Measurements from ENCODE around the gene SYNE1.

SYNE1 gene

DNA sequence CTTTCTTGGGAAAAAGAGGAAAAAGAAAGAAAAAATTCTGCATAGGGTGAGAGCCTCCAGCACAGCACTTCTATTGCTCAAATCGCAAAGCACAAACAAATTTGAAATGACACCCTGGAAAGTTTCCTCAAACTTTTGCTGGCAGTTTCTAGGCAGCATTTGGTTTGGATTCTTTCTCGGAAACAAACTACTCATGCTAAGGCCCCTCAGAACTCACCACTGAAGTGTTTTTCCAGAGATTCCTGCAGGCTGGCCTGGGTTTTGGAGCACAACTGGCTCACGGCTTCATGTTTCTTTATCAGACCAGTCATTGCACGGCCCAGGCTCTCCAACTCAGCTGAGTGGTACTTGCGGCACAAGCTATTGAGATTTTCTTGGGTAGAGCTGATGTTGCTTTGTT lies 237.8 kb downstream of the SYNE1 start:
- Histone ChIP-seq H3K9me3 (ENCODE audit: control insufficient read depth in 2 of 2, low read length in 2 of 2) (no peaks in the 10 kb centered on the region), H3K4me1 (ENCODE audit: control insufficient read depth, insufficient read depth, low read length) (peaks cover 6% of the 10 kb centered on the region), H3K4me3 (ENCODE audit: low read length in 2 of 2) (peak overlapping the region in 1 of 2 donors; percentile 15), H3K9ac (ENCODE audit: low read length in 2 of 2) (peak overlapping the region in 1 of 2 donors; percentile 29), H3K27ac (ENCODE audit: low read length) (peak overlapping the region; percentile 60), H3K27me3 (ENCODE audit: control insufficient read depth in 1 of 2, insufficient read depth in 2 of 2, low read length in 2 of 2) (no peaks in the 10 kb centered on the region), H3K36me3 (ENCODE audit: control insufficient read depth in 2 of 2, insufficient read depth in 2 of 2, low read length in 2 of 2) (no peaks in the 10 kb centered on the region)

DNA sequence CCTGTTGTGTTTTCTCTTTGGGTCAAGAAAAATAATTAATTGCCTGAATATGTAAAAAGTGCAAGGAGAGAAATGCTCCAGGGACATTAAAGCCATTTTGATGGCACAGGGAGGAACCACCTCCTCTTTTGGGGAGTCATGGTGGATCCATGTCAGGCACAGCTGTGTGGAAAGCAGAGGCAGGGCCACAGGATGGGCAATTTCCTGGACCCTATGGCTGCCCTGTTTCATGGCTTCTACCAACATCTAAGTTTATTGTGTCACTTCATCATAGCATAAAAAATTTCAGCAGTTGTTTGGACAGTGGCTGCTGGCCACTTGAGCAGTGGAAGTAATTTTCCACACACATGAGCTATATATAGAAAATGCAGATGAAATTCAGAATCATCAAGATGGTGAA lies 238.2 kb downstream of the SYNE1 start:
- Histone ChIP-seq H3K36me3 (ENCODE audit: control insufficient read depth in 2 of 2, insufficient read depth in 2 of 2, low read length in 2 of 2) (no peaks in the 10 kb centered on the region), H3K9me3 (ENCODE audit: control insufficient read depth in 2 of 2, low read length in 2 of 2) (no peaks in the 10 kb centered on the region), H3K9ac (ENCODE audit: low read length in 2 of 2) (no peak overlapping the region), H3K4me1 (ENCODE audit: control insufficient read depth, insufficient read depth, low read length) (peaks cover 6% of the 10 kb centered on the region), H3K27me3 (ENCODE audit: control insufficient read depth in 1 of 2, insufficient read depth in 2 of 2, low read length in 2 of 2) (no peaks in the 10 kb centered on the region), H3K4me3 (ENCODE audit: low read length in 2 of 2) (peak overlapping the region in 1 of 2 donors; percentile 15), H3K27ac (ENCODE audit: low read length) (peak overlapping the region; percentile 60)

DNA sequence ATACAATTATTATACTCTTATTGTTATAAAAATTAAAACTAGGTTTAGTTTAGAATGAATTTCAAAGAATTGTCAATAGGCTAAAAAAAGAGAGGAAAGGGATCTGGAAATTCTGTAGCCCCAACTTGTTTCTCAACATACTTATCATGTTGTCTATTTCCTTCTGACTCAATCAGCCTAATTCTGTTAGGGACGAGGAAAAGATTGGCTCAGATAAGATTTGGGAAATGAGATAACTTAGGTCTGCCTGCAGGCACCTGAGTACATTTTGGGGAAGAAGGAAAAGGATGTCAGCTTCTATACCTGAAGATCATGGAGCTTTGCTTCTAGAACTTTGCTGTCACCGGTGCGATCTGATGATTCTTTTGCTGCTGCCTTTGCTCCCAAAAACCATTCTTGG lies 238.8 kb downstream of the SYNE1 start:
- peaks cover 6% of the 10 kb centered on the region for H3K4me1 ChIP-seq (ENCODE audit: control insufficient read depth, insufficient read depth, low read length)
- H3K27ac ChIP-seq (ENCODE audit: low read length): no peak overlapping the region
- H3K27me3 ChIP-seq (ENCODE audit: control insufficient read depth in 1 of 2, insufficient read depth in 2 of 2, low read length in 2 of 2): no peaks in the 10 kb centered on the region

DNA sequence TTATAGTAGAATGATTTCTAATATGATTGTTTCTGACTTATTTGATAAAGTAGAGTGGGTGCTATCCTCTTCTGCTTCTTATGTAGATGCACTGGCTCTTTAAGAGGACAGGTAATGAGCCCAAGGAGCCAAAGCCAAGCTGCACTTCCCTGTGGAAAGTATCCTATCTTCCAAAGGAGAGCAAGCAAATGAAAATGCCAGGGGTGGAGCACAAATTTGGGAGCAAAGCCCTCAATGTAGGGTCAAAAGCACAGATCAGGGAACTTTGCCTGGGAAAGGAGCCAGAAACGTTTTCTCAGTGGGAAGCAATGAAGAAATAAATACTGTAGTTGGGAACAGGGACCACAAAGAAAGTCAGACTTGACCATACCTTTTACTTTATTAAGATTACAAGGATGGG lies 242.9 kb downstream of the SYNE1 start:
- H3K9ac ChIP-seq (ENCODE audit: low read length in 2 of 2): no peak overlapping the region
- peaks cover under 1% of the 10 kb centered on the region for H3K4me1 ChIP-seq (ENCODE audit: control insufficient read depth, insufficient read depth, low read length)
- no peaks in the 10 kb centered on the region for H3K27me3 ChIP-seq (ENCODE audit: control insufficient read depth in 1 of 2, insufficient read depth in 2 of 2, low read length in 2 of 2)
- no peaks in the 10 kb centered on the region for H3K9me3 ChIP-seq (ENCODE audit: control insufficient read depth in 2 of 2, low read length in 2 of 2)
- no peak overlapping the region for H3K27ac ChIP-seq (ENCODE audit: low read length)
- H3K4me3 ChIP-seq (ENCODE audit: low read length in 2 of 2): no peak overlapping the region
- H3K36me3 ChIP-seq (ENCODE audit: control insufficient read depth in 2 of 2, insufficient read depth in 2 of 2, low read length in 2 of 2): no peaks in the 10 kb centered on the region

More for the DNA sequence above, 238.8 kb downstream of the SYNE1 start:
- H3K36me3 ChIP-seq (ENCODE audit: control insufficient read depth in 2 of 2, insufficient read depth in 2 of 2, low read length in 2 of 2): no peaks in the 10 kb centered on the region
- no peaks in the 10 kb centered on the region for H3K9me3 ChIP-seq (ENCODE audit: control insufficient read depth in 2 of 2, low read length in 2 of 2)
- no peak overlapping the region for H3K9ac ChIP-seq (ENCODE audit: low read length in 2 of 2)
- no peak overlapping the region for H3K4me3 ChIP-seq (ENCODE audit: low read length in 2 of 2)

DNA sequence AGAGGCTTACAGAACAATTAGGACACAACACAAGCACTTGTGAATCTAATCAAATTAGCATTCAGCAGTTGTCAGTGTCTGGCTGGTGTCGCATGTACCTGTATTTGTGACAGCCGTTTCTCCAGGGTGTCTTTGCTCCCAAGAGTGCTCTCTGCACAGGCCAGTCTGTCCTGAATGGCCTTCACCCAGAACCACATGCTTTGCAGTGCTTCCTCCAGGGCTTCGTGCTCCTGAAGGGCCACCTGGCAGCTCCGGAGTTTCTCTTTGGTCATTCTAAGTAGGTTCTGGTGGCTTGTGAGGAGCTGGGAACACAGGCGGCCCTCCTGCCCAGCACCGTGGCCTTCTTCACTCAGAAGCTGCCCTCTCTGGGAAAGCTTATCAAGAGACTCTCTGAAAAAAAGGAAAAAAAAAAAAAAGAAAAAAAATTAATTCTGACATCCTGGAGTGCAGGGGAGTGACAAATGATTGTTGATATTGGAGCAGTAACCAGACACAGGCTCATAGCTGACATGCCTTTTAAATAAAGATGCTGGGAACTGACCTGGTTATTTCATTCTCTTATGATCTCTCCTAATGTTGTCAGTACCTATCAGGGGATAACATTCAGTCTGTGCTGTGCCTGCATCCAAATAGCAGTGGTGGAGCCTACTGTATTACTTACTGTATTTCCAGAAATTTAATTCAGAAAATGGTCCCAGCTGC lies 245.8 kb downstream of the SYNE1 start:
- H3K9ac ChIP-seq (ENCODE audit: low read length in 2 of 2): no peak overlapping the region
- no peaks in the 10 kb centered on the region for H3K27me3 ChIP-seq (ENCODE audit: control insufficient read depth in 1 of 2, insufficient read depth in 2 of 2, low read length in 2 of 2)
- H3K27ac ChIP-seq (ENCODE audit: low read length): no peak overlapping the region
- no peaks in the 10 kb centered on the region for H3K36me3 ChIP-seq (ENCODE audit: control insufficient read depth in 2 of 2, insufficient read depth in 2 of 2, low read length in 2 of 2)
- no peaks in the 10 kb centered on the region for H3K4me1 ChIP-seq (ENCODE audit: control insufficient read depth, insufficient read depth, low read length)
- no peak overlapping the region for H3K4me3 ChIP-seq (ENCODE audit: low read length in 2 of 2)
- H3K9me3 ChIP-seq (ENCODE audit: control insufficient read depth in 2 of 2, low read length in 2 of 2): no peaks in the 10 kb centered on the region

DNA sequence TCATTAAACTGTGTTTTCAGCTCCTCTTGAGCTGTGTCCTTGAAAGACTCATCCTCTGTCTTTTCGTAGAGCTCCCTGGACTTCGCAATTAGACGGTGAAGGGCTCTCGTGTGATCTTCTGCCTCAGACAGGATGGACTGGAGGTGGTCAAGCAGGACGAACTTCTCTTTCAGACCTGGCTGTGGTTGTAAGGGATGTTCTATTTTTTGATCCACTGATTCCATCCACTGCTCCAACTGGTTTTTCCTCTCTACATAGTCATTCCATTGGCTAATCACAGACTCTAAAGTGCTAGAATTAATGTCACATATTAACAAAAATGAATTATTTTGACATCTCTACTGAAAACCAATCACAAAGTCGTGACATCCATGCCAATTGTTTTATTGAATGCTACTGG lies 250.1 kb downstream of the SYNE1 start:
- Histone ChIP-seq H3K4me3 (ENCODE audit: low read length in 2 of 2) (no peak overlapping the region), H3K27ac (ENCODE audit: low read length) (no peak overlapping the region), H3K36me3 (ENCODE audit: control insufficient read depth in 2 of 2, insufficient read depth in 2 of 2, low read length in 2 of 2) (no peaks in the 10 kb centered on the region), H3K27me3 (ENCODE audit: control insufficient read depth in 1 of 2, insufficient read depth in 2 of 2, low read length in 2 of 2) (no peaks in the 10 kb centered on the region), H3K9ac (ENCODE audit: low read length in 2 of 2) (no peak overlapping the region), H3K9me3 (ENCODE audit: control insufficient read depth in 2 of 2, low read length in 2 of 2) (no peaks in the 10 kb centered on the region), H3K4me1 (ENCODE audit: control insufficient read depth, insufficient read depth, low read length) (no peaks in the 10 kb centered on the region)

DNA sequence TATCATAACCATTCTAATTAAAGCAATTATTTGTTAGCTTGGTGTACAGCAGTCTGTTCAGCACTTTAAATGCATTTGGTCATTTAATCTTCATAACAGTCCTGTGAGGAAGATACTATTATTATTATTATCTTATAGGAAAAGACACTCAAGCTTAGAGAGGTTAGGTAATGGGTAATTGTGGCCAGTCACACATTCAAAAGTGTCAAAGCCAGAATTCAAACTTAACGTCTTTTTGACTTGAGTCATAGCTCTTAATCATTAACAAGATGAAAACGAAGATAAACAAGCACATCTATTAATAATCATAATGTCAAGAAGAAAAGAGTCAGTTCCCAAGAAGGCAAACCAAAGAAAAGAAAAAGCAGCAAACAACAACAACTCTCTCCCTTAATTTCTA lies 251.0 kb downstream of the SYNE1 start:
- H3K4me3 ChIP-seq (ENCODE audit: low read length in 2 of 2): no peak overlapping the region
- H3K27ac ChIP-seq (ENCODE audit: low read length): no peak overlapping the region
- no peaks in the 10 kb centered on the region for H3K9me3 ChIP-seq (ENCODE audit: control insufficient read depth in 2 of 2, low read length in 2 of 2)
- H3K27me3 ChIP-seq (ENCODE audit: control insufficient read depth in 1 of 2, insufficient read depth in 2 of 2, low read length in 2 of 2): no peaks in the 10 kb centered on the region
- no peak overlapping the region for H3K9ac ChIP-seq (ENCODE audit: low read length in 2 of 2)
- peaks cover 2% of the 10 kb centered on the region for H3K4me1 ChIP-seq (ENCODE audit: control insufficient read depth, insufficient read depth, low read length)
- H3K36me3 ChIP-seq (ENCODE audit: control insufficient read depth in 2 of 2, insufficient read depth in 2 of 2, low read length in 2 of 2): no peaks in the 10 kb centered on the region

DNA sequence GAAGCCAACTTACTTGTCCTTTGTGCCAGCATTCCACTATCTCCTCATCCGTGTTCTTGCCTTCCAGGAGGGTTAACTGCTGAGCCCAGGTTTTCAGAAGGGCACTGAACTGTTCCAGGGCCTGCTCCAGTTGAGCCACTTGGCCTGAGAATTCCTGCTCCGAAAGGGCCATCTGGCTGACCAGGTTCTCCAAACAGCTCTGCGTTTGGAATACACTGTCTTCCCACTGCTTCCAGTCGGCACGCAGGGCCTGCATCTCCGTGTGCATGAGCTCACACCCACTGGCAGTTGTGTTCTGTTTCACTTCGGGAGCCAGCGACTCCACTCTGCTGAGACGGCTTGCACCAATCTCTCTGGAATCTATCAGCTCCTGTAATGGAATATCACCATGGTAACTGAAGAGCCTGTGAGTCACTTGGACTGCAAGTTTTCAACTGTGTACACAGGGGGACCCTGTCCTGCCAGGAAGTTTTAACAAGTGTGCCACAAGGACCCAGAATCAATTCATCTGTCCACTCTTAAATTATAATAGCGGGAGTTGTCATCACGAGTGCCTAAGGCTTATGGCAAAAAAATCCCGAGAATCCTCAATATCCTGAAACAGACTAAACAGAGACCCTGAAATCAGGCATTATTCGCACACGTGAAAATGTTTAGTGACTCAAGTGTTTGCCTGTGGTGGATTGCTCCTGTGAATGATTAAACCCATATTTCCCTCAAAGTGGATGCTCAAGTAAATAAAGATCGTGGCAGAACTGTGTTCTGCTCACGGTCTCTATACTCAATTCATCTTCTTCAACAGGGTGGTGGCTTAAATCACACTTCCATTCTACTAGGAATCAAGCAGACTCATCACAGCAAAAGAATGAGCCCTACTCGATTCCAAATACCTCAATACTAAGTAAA lies 255.9 kb downstream of the SYNE1 start:
- H3K9ac ChIP-seq (ENCODE audit: low read length in 2 of 2): peak overlapping the region; percentile 95 to 97
- peak overlapping the region; percentile 96 for H3K27ac ChIP-seq (ENCODE audit: low read length)
- H3K4me1 ChIP-seq (ENCODE audit: control insufficient read depth, insufficient read depth, low read length): peaks cover 12% of the 10 kb centered on the region
- peak overlapping the region; percentile 70 to 91 for H3K4me3 ChIP-seq (ENCODE audit: low read length in 2 of 2)
- H3K36me3 ChIP-seq (ENCODE audit: control insufficient read depth in 2 of 2, insufficient read depth in 2 of 2, low read length in 2 of 2): peaks cover 0 to 4% of the 10 kb centered on the region in 2 donors
- H3K9me3 ChIP-seq (ENCODE audit: control insufficient read depth in 2 of 2, low read length in 2 of 2): no peaks in the 10 kb centered on the region
- no peaks in the 10 kb centered on the region for H3K27me3 ChIP-seq (ENCODE audit: control insufficient read depth in 1 of 2, insufficient read depth in 2 of 2, low read length in 2 of 2)

DNA sequence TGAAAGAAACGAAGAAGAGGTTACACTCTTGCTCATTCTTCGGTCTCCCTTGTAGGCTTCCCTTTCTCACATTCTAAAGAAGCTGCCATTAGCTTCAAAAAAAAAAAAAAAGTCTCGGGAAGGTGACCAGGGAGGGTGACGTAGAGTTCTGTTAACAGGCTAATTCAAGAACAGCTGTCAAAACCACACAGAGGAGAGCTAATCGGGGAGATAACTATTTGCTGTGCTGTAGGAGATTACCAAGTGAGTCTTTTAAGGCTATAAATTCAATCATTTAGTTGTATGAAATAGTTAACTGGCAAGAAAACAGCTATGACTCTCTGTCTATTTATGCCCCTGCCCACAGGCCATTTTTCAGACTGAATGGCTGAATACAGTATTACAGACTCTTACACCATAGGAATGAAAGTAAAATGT lies 256.8 kb downstream of the SYNE1 start:
- H3K27ac ChIP-seq (ENCODE audit: low read length): peak overlapping the region; percentile 96
- peaks cover 7 to 12% of the 10 kb centered on the region in 2 donors for H3K36me3 ChIP-seq (ENCODE audit: control insufficient read depth in 2 of 2, insufficient read depth in 2 of 2, low read length in 2 of 2)
- no peaks in the 10 kb centered on the region for H3K27me3 ChIP-seq (ENCODE audit: control insufficient read depth in 1 of 2, insufficient read depth in 2 of 2, low read length in 2 of 2)
- H3K9me3 ChIP-seq (ENCODE audit: control insufficient read depth in 2 of 2, low read length in 2 of 2): no peaks in the 10 kb centered on the region
- H3K4me1 ChIP-seq (ENCODE audit: control insufficient read depth, insufficient read depth, low read length): peaks cover 12% of the 10 kb centered on the region
- H3K9ac ChIP-seq (ENCODE audit: low read length in 2 of 2): peak overlapping the region; percentile 95 to 97
- H3K4me3 ChIP-seq (ENCODE audit: low read length in 2 of 2): peak overlapping the region; percentile 70 to 91

DNA sequence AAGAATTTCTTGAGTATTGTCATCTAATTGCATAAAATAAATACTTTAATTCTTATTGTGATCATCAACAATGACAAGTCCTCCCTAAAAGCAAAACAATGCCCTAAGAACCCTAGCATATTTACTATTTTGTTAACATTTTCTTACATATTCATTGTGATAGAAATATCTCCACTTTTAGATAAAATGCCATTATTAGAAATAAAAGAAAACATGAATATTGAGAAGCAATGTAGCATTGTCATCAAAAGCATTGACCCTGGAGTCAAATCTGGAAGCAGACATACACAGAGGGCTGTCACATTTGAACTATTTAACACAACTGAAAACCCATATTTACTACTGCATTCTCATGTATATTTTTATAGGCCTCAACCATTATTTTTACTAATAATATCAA lies 257.7 kb downstream of the SYNE1 start:
- Histone ChIP-seq H3K27ac (ENCODE audit: low read length) (peak overlapping the region; percentile 96), H3K27me3 (ENCODE audit: control insufficient read depth in 1 of 2, insufficient read depth in 2 of 2, low read length in 2 of 2) (no peaks in the 10 kb centered on the region), H3K9ac (ENCODE audit: low read length in 2 of 2) (peak overlapping the region; percentile 95 to 97), H3K4me3 (ENCODE audit: low read length in 2 of 2) (peak overlapping the region; percentile 70 to 91), H3K4me1 (ENCODE audit: control insufficient read depth, insufficient read depth, low read length) (peaks cover 12% of the 10 kb centered on the region), H3K36me3 (ENCODE audit: control insufficient read depth in 2 of 2, insufficient read depth in 2 of 2, low read length in 2 of 2) (peaks cover 9 to 16% of the 10 kb centered on the region in 2 donors), H3K9me3 (ENCODE audit: control insufficient read depth in 2 of 2, low read length in 2 of 2) (no peaks in the 10 kb centered on the region)

Data from stomach smooth muscle (tissue), 2 donors.